NB4 (cell line): ENCODE data around the gene HYAL3.

Source experiments
- DNase-seq: peaks from one replicate; pipeline ENCODE4 v3.0.0; 2010; ENCODE audit warnings: low read depth
- H3K4me3 ChIP-seq: one replicate; pipeline ENCODE4 v1.5.1; 2011; ENCODE audit warnings: mild to moderate bottlenecking, low read depth, low read length, moderate library complexity
- CTCF ChIP-seq: IDR thresholded peaks from one replicate; pipeline ENCODE4 v1.5.1; 2012; ENCODE audit warnings: low read depth, low read length
- MAX ChIP-seq: IDR thresholded peaks from 2 replicates; pipeline ENCODE4 v1.6.1; 2011; ENCODE audit warnings: low read depth, low read length
- MYC ChIP-seq: IDR thresholded peaks from 2 replicates; pipeline ENCODE4 v1.6.1; 2011; ENCODE audit warnings: low read depth, low read length
- POLR2A ChIP-seq: IDR thresholded peaks from 2 replicates; pipeline ENCODE4 v1.6.1; 2011; ENCODE audit warnings: mild to moderate bottlenecking; ENCODE audit not compliant: insufficient read length; ENCODE audit errors: extremely low read depth

Gene HYAL3

GRCh38 chr3:50342813-50343633 is 43.8 kb upstream of the HYAL3 start:
- H3K4me3 ChIP-seq: no peak overlapping the region
- TF ChIP-seq MYC: no peak
- TF ChIP-seq POLR2A: no peak
- no peak for TF ChIP-seq MAX
- TF ChIP-seq CTCF: no peak
- DNase-seq: peak; percentile 42

- no peak for DNase-seq
- no peak overlapping the region for H3K4me3 ChIP-seq
- TF ChIP-seq CTCF (no peak), MYC (no peak), POLR2A (no peak), MAX (no peak)
Observed at GRCh38 chr3:50341996-50342650, 42.9 kb upstream of the HYAL3 start.

GRCh38 chr3:50341537-50341936 is 42.3 kb upstream of the HYAL3 start:
- TF ChIP-seq MYC: no peak
- TF ChIP-seq POLR2A: no peak
- TF ChIP-seq CTCF: no peak
- no peak for TF ChIP-seq MAX
- peak overlapping the region; percentile 64 for H3K4me3 ChIP-seq
- DNase-seq: no peak

GRCh38 chr3:50340448-50341329 is 41.5 kb upstream of the HYAL3 start, which contains the start of gene RASSF1:
Gene RASSF1, minus strand, starts transcription at chr3:50340836. Its CDS starts 31 bp downstream, at chr3:50340805.
- H3K4me3 ChIP-seq: peak within 1 kb of the TSS; percentile 99
- peak; percentile 84 for TF ChIP-seq POLR2A
- TF ChIP-seq CTCF: no peak
- peak; percentile 92 for TF ChIP-seq MAX
- TF ChIP-seq MYC: peak; percentile 95
- DNase-seq: peak; percentile 98

GRCh38 chr3:50340147-50340447 is 40.9 kb upstream of the HYAL3 start:
- TF ChIP-seq CTCF: no peak
- TF ChIP-seq MAX: no peak
- no peak for TF ChIP-seq POLR2A
- TF ChIP-seq MYC: no peak
- peak overlapping the region; percentile 99 for H3K4me3 ChIP-seq
- no peak for DNase-seq
